ENCODE measurements around the gene ARHGAP40. TPM values are rescaled to one million over a fixed set of nuclear protein-coding genes. Genes with fewer than 3 reads are reported as not detected.

Gene ARHGAP40
- total RNA-seq, 2 donors from 2014 or later, result not detected

- no peaks in the 10 kb centered on the region for H3K36me3 ChIP-seq
- H3K4me1 ChIP-seq, result no peaks in the 10 kb centered on the region
- no peaks in the 10 kb centered on the region for H3K27me3 ChIP-seq
- H3K27ac ChIP-seq, result no peak overlapping the region
- TF ChIP-seq CTCF (IDR thresholded peaks at IDR 0.05), result no peak
- intact Hi-C loops (cut with DNase I), result no loop called here
- no peak overlapping the region for H3K4me3 ChIP-seq
- no peaks in the 10 kb centered on the region for H3K9me3 ChIP-seq
- no peak for DNase-seq
- no peak overlapping the region for H3K9ac ChIP-seq (ENCODE audit: low read depth in 2 of 2, low read length in 2 of 2)
Measured at GRCh38 chr20:38583306-38583705, 18.3 kb upstream of the ARHGAP40 start.

- no peak for DNase-seq
- TF ChIP-seq CTCF (IDR thresholded peaks at IDR 0.05), result no peak
- Histone ChIP-seq H3K4me1 (no peaks in the 10 kb centered on the region), H3K36me3 (no peaks in the 10 kb centered on the region), H3K9ac (ENCODE audit: low read depth in 2 of 2, low read length in 2 of 2) (no peak overlapping the region), H3K27ac (no peak overlapping the region), H3K9me3 (no peaks in the 10 kb centered on the region), H3K4me3 (no peak overlapping the region), H3K27me3 (no peaks in the 10 kb centered on the region)
- intact Hi-C loops (cut with DNase I), result no loop called here
Measured at GRCh38 chr20:38584099-38584763, 17.4 kb upstream of the ARHGAP40 start.

GRCh38 chr20:38585404-38586180 is 16.0 kb upstream of the ARHGAP40 start:
- Histone ChIP-seq H3K9me3 (no peaks in the 10 kb centered on the region), H3K36me3 (no peaks in the 10 kb centered on the region), H3K4me3 (no peak overlapping the region), H3K27ac (no peak overlapping the region), H3K4me1 (no peaks in the 10 kb centered on the region), H3K27me3 (no peaks in the 10 kb centered on the region), H3K9ac (ENCODE audit: low read depth in 2 of 2, low read length in 2 of 2) (no peak overlapping the region)
- no peak for DNase-seq
- no peak for TF ChIP-seq CTCF (IDR thresholded peaks at IDR 0.05)
- intact Hi-C loops (cut with DNase I), result no loop called here

GRCh38 chr20:38586181-38586525 is 15.5 kb upstream of the ARHGAP40 start:
- H3K27ac ChIP-seq, result no peak overlapping the region
- H3K4me3 ChIP-seq, result no peak overlapping the region
- no peak for TF ChIP-seq CTCF (IDR thresholded peaks at IDR 0.05)
- DNase-seq, result no peak
- H3K27me3 ChIP-seq, result no peaks in the 10 kb centered on the region
- H3K36me3 ChIP-seq, result no peaks in the 10 kb centered on the region
- no peak overlapping the region for H3K9ac ChIP-seq (ENCODE audit: low read depth in 2 of 2, low read length in 2 of 2)
- no peaks in the 10 kb centered on the region for H3K4me1 ChIP-seq
- intact Hi-C loops (cut with DNase I), result no loop called here
- H3K9me3 ChIP-seq, result no peaks in the 10 kb centered on the region

- Histone ChIP-seq H3K27me3 (no peaks in the 10 kb centered on the region), H3K36me3 (no peaks in the 10 kb centered on the region), H3K9me3 (no peaks in the 10 kb centered on the region), H3K27ac (no peak overlapping the region), H3K4me3 (no peak overlapping the region), H3K4me1 (no peaks in the 10 kb centered on the region), H3K9ac (ENCODE audit: low read depth in 2 of 2, low read length in 2 of 2) (no peak overlapping the region)
- intact Hi-C loops (cut with DNase I), result no loop called here
- TF ChIP-seq CTCF (IDR thresholded peaks at IDR 0.05), result no peak
- no peak for DNase-seq
Measured at GRCh38 chr20:38588303-38588702, 13.3 kb upstream of the ARHGAP40 start.
